Keratinocyte (primary cell): Measurements from ENCODE around the gene COMMD3. TPM values are rescaled to one million over a fixed set of nuclear protein-coding genes. Genes with fewer than 3 reads are reported as not detected.

Source experiments
- DNase-seq: peaks from one replicate; pipeline ENCODE4 v3.0.0-alpha.2; 2011; ENCODE audit warnings: low read depth, missing footprints, low spot score
- FAIRE-seq: peaks from 2 replicates; lab custom pipeline; 2011; peaks lifted over from hg19 to GRCh38; lab: Jason Lieb, UNC
- H2AFZ ChIP-seq: 2 replicates; pipeline ENCODE4 v1.6.0; 2012; ENCODE audit warnings: low read length, control low read depth, inconsistent platforms; ENCODE audit not compliant: control insufficient read depth
- H3K27ac ChIP-seq: 2 replicates; pipeline ENCODE4 v1.5.1; 2011; ENCODE audit warnings: low read length; ENCODE audit not compliant: control insufficient read depth, insufficient read depth
- H3K27me3 ChIP-seq: 3 replicates; pipeline ENCODE4 v1.6.0; 2011; ENCODE audit warnings: low read length; ENCODE audit not compliant: control insufficient read depth, insufficient read depth; ENCODE audit errors: extremely low read depth
- H3K36me3 ChIP-seq, 2 experiments: 2 replicates in 1 of 2; 3 replicates in 1 of 2; pipeline ENCODE4 v1.5.1; 2011; ENCODE audit warnings: low read length in 2 of 2, mild to moderate bottlenecking in 1 of 2; ENCODE audit not compliant: control insufficient read depth in 2 of 2, insufficient read depth in 2 of 2; ENCODE audit errors: extremely low read depth in 1 of 2
- H3K4me1 ChIP-seq: 3 replicates; pipeline ENCODE4 v1.5.1; 2011; ENCODE audit warnings: low read length; ENCODE audit not compliant: control insufficient read depth, insufficient read depth; ENCODE audit errors: extremely low read depth
- H3K4me2 ChIP-seq: 3 replicates; pipeline ENCODE4 v1.6.0; 2011; ENCODE audit warnings: low read depth, low read length; ENCODE audit not compliant: control insufficient read depth, insufficient read depth; ENCODE audit errors: extremely low read depth
- H3K4me3 ChIP-seq, 3 experiments: fragments of 200-600 bp in 1 of 3; sonication (generic) in 1 of 3; 2 replicates in 2 of 3; 3 replicates in 1 of 3; pipeline ENCODE4 v1.5.1; 2011 to 2016; ENCODE audit warnings: low read length in 3 of 3, mild to moderate bottlenecking in 3 of 3, control low read depth in 2 of 3, inconsistent platforms in 1 of 3, low read depth in 1 of 3, mixed read lengths in 1 of 3, mixed run types in 1 of 3, moderate library complexity in 1 of 3; ENCODE audit not compliant: control insufficient read depth in 2 of 3, insufficient read depth in 2 of 3; ENCODE audit errors: extremely low read depth in 1 of 3
- H3K79me2 ChIP-seq: 2 replicates; pipeline ENCODE4 v1.6.0; 2012; ENCODE audit warnings: low read length; ENCODE audit not compliant: control insufficient read depth, insufficient read depth
- H3K9ac ChIP-seq: 3 replicates; pipeline ENCODE4 v1.6.0; 2011; ENCODE audit warnings: low read length; ENCODE audit not compliant: control insufficient read depth, insufficient read depth; ENCODE audit errors: extremely low read depth
- H3K9me1 ChIP-seq: 3 replicates; pipeline ENCODE4 v1.6.0; 2011; ENCODE audit warnings: low read length; ENCODE audit not compliant: control insufficient read depth, insufficient read depth; ENCODE audit errors: extremely low read depth
- H3K9me3 ChIP-seq: 2 replicates; pipeline ENCODE4 v1.5.1; 2012; ENCODE audit warnings: low read depth, low read length; ENCODE audit not compliant: control insufficient read depth
- H4K20me1 ChIP-seq: 3 replicates; pipeline ENCODE4 v1.6.0; 2011; ENCODE audit warnings: low read length; ENCODE audit not compliant: control insufficient read depth, insufficient read depth; ENCODE audit errors: extremely low read depth
- EZH2 ChIP-seq: IDR thresholded peaks from one replicate; pipeline ENCODE4 v1.6.1; 2012; ENCODE audit warnings: inconsistent platforms, mild to moderate bottlenecking, low read length, moderate library complexity
- dilution Hi-C: fragments of 300-500 bp; cut with MboI; formaldehyde crosslinking; loops from one replicate; pipeline ENCODE4 v1.7.0; 2020; ENCODE audit warnings: low sequenced_read_pairs; ENCODE audit not compliant: extremely low pct_ligation_motif_present
- polyA plus RNA-seq, 5 experiments: library from polyadenylated mRNA; depleted of rRNA in 3 of 5; stranded (reverse) in 3 of 5; stranded (forward) in 1 of 5; unstranded in 1 of 5; fragments of >200 nt; gene quantifications; 1 replicate in 1 of 5; 2 replicates in 3 of 5; 3 replicates in 1 of 5; pipeline versions ENCODE4 v1.2.1 to v1.2.3, GENCODE V29; 2011 to 2012; ENCODE audit warnings: missing spikeins in 2 of 5, low read depth in 1 of 5, low replicate concordance in 1 of 5
- TF ChIP-seq, protein P1 (sequence below), 3 experiments: IDR thresholded peaks in 1 of 3; conservative IDR thresholded peaks in 1 of 3; optimal IDR thresholded peaks in 1 of 3; 2 replicates in 2 of 3; 3 replicates in 1 of 3; pipeline versions ENCODE3 to v1.5.1; 2011; ENCODE audit warnings: low read length in 3 of 3, mild to moderate bottlenecking in 3 of 3, moderate library complexity in 2 of 3, control low read depth in 1 of 3, inconsistent platforms in 1 of 3; ENCODE audit not compliant: insufficient read depth in 2 of 3; ENCODE audit errors: extremely low read depth in 1 of 3

The COMMD3 gene
- polyA plus RNA-seq, 1 donor (not counting 4 experiments of a cell fraction or from before 2014, with no cell fraction given): 59.5 TPM

DNA sequence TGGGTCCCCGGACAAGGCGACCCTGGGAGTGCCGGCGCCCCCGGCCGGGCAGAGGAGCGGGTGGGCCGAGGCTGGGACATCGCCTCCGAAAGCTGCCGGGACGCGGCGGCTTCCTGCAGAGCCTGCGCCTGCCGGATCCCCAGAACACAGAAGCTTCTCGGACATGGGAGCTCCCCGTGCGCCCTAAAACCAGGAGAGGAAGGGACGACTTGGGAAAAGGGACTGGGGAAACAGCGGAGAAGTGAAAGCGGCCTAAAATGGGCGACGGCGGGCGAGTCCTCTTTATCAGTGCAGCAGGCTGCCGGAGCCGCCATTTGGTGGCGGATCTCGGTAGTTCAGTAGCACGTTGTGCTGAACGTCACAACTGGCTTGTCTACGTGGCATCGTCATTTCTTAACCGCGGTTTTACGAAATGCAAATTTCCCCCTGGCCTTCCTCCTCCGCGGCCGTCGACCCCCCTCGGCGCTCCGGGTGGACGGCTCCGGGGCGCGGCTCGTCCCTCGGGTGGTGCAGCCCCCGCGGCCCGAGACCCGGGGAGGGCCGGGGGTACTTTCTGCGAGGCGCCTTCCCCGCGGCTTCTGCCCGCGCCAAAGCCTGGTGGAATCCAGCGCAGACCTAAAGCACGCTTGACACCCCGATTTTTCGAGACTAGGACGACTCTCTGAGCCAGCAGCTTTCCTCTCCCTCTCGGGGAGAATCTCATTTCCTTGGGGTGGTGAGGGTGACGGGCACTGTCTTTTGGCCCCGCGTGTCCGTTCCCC is 19.2 kb downstream of the COMMD3 start:
- dilution Hi-C loops: no loop called here
- Histone ChIP-seq H3K36me3 (no peaks in the 10 kb centered on the region), H3K9me3 (no peaks in the 10 kb centered on the region), H4K20me1 (no peaks in the 10 kb centered on the region), H3K4me2 (peak overlapping the region; percentile 85), H3K9ac (peak overlapping the region; percentile 37), H3K79me2 (no peaks in the 10 kb centered on the region), H3K4me3 (peak overlapping the region; percentile 30 to 74 (median 61)), H3K9me1 (no peaks in the 10 kb centered on the region), H3K4me1 (peaks cover 5% of the 10 kb centered on the region), H3K27ac (no peak overlapping the region), H2AFZ (peak overlapping the region; percentile 90), H3K27me3 (peaks cover 51% of the 10 kb centered on the region)
- FAIRE-seq (no peak), DNase-seq (no peak)
- peak; percentile 89 for TF ChIP-seq EZH2
- TF ChIP-seq, protein P1, sequence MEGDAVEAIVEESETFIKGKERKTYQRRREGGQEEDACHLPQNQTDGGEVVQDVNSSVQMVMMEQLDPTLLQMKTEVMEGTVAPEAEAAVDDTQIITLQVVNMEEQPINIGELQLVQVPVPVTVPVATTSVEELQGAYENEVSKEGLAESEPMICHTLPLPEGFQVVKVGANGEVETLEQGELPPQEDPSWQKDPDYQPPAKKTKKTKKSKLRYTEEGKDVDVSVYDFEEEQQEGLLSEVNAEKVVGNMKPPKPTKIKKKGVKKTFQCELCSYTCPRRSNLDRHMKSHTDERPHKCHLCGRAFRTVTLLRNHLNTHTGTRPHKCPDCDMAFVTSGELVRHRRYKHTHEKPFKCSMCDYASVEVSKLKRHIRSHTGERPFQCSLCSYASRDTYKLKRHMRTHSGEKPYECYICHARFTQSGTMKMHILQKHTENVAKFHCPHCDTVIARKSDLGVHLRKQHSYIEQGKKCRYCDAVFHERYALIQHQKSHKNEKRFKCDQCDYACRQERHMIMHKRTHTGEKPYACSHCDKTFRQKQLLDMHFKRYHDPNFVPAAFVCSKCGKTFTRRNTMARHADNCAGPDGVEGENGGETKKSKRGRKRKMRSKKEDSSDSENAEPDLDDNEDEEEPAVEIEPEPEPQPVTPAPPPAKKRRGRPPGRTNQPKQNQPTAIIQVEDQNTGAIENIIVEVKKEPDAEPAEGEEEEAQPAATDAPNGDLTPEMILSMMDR (optimal IDR thresholded peaks at IDR 0.05 in 1 of 3, IDR thresholded peaks at IDR 0.05 in 1 of 3, conservative IDR thresholded peaks at IDR 0.05 in 1 of 3; ENCODE audit: extremely low read depth in 1 of 3, insufficient read depth in 2 of 3, low read length in 3 of 3): peak in 1 of 3 experiments; percentile 13

DNA sequence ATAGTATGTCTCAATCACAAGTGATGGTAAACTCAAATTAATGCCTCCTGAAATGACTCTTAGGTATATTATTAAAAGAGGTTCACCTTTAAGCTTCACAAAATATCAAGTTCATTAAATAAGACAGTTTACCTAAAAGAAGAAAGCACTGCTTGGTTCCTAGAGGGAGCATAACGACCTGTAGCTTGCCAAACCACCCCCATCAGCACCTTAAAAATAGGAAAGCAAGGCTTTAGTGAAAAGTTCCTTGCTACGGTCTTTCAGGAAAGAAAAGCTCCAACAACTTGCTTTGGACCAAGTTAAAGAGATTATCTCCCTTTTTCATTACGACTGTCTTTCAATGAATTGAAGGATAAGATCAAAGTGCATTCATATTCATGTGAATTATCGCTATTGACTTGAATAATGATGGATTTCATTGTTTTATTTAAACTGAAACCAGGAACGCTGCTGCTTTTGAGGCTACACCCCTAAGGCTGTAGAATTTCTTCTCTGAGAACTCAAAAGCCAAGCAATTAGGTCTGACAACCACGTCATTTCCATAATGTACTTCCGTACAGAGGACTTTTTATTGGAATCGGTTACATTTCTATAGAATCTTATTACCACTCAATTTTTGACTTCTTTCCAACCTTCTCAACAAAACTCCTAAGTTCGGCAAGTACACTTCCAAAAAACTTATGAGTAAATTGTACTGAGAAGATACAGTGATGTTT is 22.2 kb downstream of the COMMD3 start:
- Histone ChIP-seq H3K4me3 (no peak overlapping the region), H3K27ac (no peak overlapping the region), H2AFZ (no peak overlapping the region), H3K9me1 (no peaks in the 10 kb centered on the region), H3K79me2 (no peaks in the 10 kb centered on the region), H3K4me1 (peaks cover 5% of the 10 kb centered on the region), H3K27me3 (peaks cover 75% of the 10 kb centered on the region), H4K20me1 (no peaks in the 10 kb centered on the region), H3K9ac (no peak overlapping the region), H3K9me3 (no peaks in the 10 kb centered on the region), H3K36me3 (no peaks in the 10 kb centered on the region), H3K4me2 (no peak overlapping the region)
- FAIRE-seq (no peak), DNase-seq (no peak)
- dilution Hi-C loops: no loop called here
- TF ChIP-seq, protein P1 (optimal IDR thresholded peaks at IDR 0.05 in 1 of 3, IDR thresholded peaks at IDR 0.05 in 1 of 3, conservative IDR thresholded peaks at IDR 0.05 in 1 of 3; ENCODE audit: extremely low read depth in 1 of 3, insufficient read depth in 2 of 3, low read length in 3 of 3): no peak
- peak; percentile 48 for TF ChIP-seq EZH2
